Panc1 (cell line): ENCODE data around the gene ZNF718. TPM values are rescaled to one million over a fixed set of nuclear protein-coding genes. Genes with fewer than 3 reads are reported as not detected.

Source experiments
- ATAC-seq: fragments of 200-7000 bp; cut with Tn5 transposase; 2 replicates; pipeline ENCODE4 v1.9.1; 2020; ENCODE audit warnings: mild to moderate bottlenecking, moderate library complexity
- BruUV-seq: library from RNA; stranded (reverse); fragments of 400-500 nt; replicated peaks from 2 replicates; lab custom pipeline; 2021; lab: Mats Ljungman, UMichigan
- CTCF ChIA-PET: fragments of 300-600 bp; sonication (Branson Sonifier 250); formaldehyde crosslinking; loops from one replicate; lab custom pipeline; 2022; ENCODE audit warnings: antibody characterized with exemption; lab: Charles Lee
- POLR2A ChIA-PET: fragments of 300-600 bp; sonication (Branson Sonifier 250); formaldehyde crosslinking; loops from one replicate; lab custom pipeline; 2022; ENCODE audit warnings: antibody characterized with exemption; lab: Charles Lee
- DNase-seq: peaks from one replicate; pipeline ENCODE4 v3.0.0-alpha.2; 2010; ENCODE audit warnings: low read depth, low spot score
- H3K27ac ChIP-seq: 2 replicates; pipeline ENCODE4 v1.5.1; 2011; ENCODE audit warnings: mild to moderate bottlenecking, low read length, inconsistent platforms
- H3K27me3 ChIP-seq: fragments of 200-500 bp; sonication (Bioruptor generic); 2 replicates; pipeline ENCODE4 v1.6.0; 2014; ENCODE audit warnings: low read length, inconsistent platforms; ENCODE audit not compliant: control insufficient read depth, insufficient read depth
- H3K36me3 ChIP-seq: fragments of 200-500 bp; sonication (Bioruptor generic); 2 replicates; pipeline ENCODE4 v1.5.1; 2014; ENCODE audit warnings: inconsistent platforms, mild to moderate bottlenecking, low read length, moderate library complexity; ENCODE audit not compliant: control insufficient read depth, insufficient read depth
- H3K4me1 ChIP-seq: 2 replicates; pipeline ENCODE4 v1.5.1; 2011; ENCODE audit warnings: inconsistent platforms, mild to moderate bottlenecking, low read length, moderate library complexity; ENCODE audit not compliant: control insufficient read depth, insufficient read depth
- H3K4me3 ChIP-seq, 2 experiments: 2 replicates each; pipeline ENCODE4 v1.5.1; 2011 to 2012; ENCODE audit warnings: low read depth in 2 of 2, low read length in 2 of 2, mild to moderate bottlenecking in 2 of 2, inconsistent platforms in 1 of 2, moderate library complexity in 1 of 2
- H3K9me3 ChIP-seq: fragments of 200-500 bp; sonication (Bioruptor generic); 2 replicates; pipeline ENCODE4 v1.5.1; 2014; ENCODE audit warnings: low read depth, mild to moderate bottlenecking, inconsistent platforms, low read length, moderate library complexity; ENCODE audit not compliant: control insufficient read depth, insufficient read depth
- POLR2AphosphoS5 ChIP-seq: IDR thresholded peaks from 2 replicates; pipeline ENCODE4 v1.6.1; 2012; ENCODE audit warnings: mild to moderate bottlenecking, low read depth, low read length, moderate library complexity
- SIN3A ChIP-seq: IDR thresholded peaks from 2 replicates; pipeline ENCODE4 v1.6.1; 2012; ENCODE audit warnings: low read depth, mild to moderate bottlenecking, low read length, moderate library complexity, borderline replicate concordance; ENCODE audit not compliant: insufficient read depth
- TCF7L2 ChIP-seq: IDR thresholded peaks from 2 replicates; pipeline ENCODE4 v1.6.1; 2011; ENCODE audit warnings: mild to moderate bottlenecking, low read depth, low read length, inconsistent platforms
- in situ Hi-C: cut with HindIII; loops from 2 replicates; pipeline ENCODE4 v1.10.0; 2016; ENCODE audit warnings: low sequenced_read_pairs, low pct_unique_long_range_greater_than_20kb
- intact Hi-C: fragments of 100-400 bp; cut with micrococcal nuclease; formaldehyde crosslinking; loops from one replicate; pipeline ENCODE4 v1.10.0; 2022; ENCODE audit not compliant: unreplicated experiment
- total RNA-seq: library from RNA; stranded (reverse); gene quantifications from one replicate; pipeline ENCODE4 v1.2.1, GENCODE V29; 2021; ENCODE audit not compliant: unreplicated experiment
- TF ChIP-seq, protein P1 (sequence below), 2 experiments: IDR thresholded peaks; 2 replicates each; pipeline ENCODE4 v1.6.1; 2011 to 2012; ENCODE audit warnings: low read depth in 2 of 2, control low read depth in 1 of 2, low read length in 1 of 2, mild to moderate bottlenecking in 1 of 2, moderate library complexity in 1 of 2; ENCODE audit not compliant: insufficient read depth in 1 of 2
- TF ChIP-seq, protein P2 (sequence below): fragments of 450-650 bp; IDR thresholded peaks from 2 replicates; pipeline ENCODE4 v1.5.1; 2017; ENCODE audit warnings: mild to moderate bottlenecking

The ZNF718 gene
- total RNA-seq, 1 experiment from 2014 or later, result 3.6 TPM

DNA sequence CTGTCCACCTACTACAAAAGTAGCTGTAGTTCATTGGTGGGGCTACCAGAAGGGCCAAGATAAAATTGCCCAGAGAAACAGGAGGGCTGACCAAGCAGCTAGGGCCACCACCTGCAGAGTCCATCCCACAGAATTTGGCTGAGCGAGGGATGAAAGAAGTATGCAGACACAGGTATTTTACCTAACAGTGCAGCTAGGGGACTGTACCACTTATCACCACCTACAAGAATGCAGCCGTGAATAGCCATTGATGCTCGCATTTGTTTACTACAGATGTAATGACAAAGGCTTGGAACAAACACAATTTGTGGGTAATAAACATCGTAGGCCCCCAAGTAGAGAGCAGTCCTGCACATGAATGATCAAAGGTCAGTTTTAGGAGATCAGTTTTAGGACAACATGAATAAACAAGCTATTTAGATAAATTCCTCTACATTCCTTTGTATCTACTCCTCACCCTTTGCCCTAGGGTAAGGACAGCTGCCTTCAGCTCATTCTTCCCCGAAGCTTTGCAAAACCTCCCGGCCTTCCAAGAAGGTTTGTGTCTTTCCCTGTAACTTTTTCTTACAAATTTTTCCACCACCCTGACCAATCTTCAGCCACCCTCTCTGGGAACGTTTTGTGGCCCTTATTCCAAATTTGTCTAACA, 49.5 kb downstream of the ZNF718 start:
- Histone ChIP-seq H3K27ac (no peak overlapping the region), H3K27me3 (no peaks in the 10 kb centered on the region), H3K9me3 (0 out of 2 replicates have a peak, but pooled peaks cover 4% of the 10 kb centered on the region), H3K36me3 (no peaks in the 10 kb centered on the region), H3K4me1 (no peaks in the 10 kb centered on the region), H3K4me3 (no peak overlapping the region)
- ATAC-seq, result no peak
- TF ChIP-seq POLR2AphosphoS5 (no peak), SIN3A (no peak)
- TF ChIP-seq, protein P1, sequence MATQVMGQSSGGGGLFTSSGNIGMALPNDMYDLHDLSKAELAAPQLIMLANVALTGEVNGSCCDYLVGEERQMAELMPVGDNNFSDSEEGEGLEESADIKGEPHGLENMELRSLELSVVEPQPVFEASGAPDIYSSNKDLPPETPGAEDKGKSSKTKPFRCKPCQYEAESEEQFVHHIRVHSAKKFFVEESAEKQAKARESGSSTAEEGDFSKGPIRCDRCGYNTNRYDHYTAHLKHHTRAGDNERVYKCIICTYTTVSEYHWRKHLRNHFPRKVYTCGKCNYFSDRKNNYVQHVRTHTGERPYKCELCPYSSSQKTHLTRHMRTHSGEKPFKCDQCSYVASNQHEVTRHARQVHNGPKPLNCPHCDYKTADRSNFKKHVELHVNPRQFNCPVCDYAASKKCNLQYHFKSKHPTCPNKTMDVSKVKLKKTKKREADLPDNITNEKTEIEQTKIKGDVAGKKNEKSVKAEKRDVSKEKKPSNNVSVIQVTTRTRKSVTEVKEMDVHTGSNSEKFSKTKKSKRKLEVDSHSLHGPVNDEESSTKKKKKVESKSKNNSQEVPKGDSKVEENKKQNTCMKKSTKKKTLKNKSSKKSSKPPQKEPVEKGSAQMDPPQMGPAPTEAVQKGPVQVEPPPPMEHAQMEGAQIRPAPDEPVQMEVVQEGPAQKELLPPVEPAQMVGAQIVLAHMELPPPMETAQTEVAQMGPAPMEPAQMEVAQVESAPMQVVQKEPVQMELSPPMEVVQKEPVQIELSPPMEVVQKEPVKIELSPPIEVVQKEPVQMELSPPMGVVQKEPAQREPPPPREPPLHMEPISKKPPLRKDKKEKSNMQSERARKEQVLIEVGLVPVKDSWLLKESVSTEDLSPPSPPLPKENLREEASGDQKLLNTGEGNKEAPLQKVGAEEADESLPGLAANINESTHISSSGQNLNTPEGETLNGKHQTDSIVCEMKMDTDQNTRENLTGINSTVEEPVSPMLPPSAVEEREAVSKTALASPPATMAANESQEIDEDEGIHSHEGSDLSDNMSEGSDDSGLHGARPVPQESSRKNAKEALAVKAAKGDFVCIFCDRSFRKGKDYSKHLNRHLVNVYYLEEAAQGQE (IDR thresholded peaks at IDR 0.05; ENCODE audit: insufficient read depth in 1 of 2, low read depth in 2 of 2, low read length in 1 of 2), result no peak
- TF ChIP-seq, protein P2, sequence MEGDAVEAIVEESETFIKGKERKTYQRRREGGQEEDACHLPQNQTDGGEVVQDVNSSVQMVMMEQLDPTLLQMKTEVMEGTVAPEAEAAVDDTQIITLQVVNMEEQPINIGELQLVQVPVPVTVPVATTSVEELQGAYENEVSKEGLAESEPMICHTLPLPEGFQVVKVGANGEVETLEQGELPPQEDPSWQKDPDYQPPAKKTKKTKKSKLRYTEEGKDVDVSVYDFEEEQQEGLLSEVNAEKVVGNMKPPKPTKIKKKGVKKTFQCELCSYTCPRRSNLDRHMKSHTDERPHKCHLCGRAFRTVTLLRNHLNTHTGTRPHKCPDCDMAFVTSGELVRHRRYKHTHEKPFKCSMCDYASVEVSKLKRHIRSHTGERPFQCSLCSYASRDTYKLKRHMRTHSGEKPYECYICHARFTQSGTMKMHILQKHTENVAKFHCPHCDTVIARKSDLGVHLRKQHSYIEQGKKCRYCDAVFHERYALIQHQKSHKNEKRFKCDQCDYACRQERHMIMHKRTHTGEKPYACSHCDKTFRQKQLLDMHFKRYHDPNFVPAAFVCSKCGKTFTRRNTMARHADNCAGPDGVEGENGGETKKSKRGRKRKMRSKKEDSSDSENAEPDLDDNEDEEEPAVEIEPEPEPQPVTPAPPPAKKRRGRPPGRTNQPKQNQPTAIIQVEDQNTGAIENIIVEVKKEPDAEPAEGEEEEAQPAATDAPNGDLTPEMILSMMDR, result no peak
- POLR2A ChIA-PET, result no interaction called here
- BruUV-seq, result no TSS peak
- intact Hi-C loops, result no loop called here
- CTCF ChIA-PET, result interaction anchor here (0.7 kb wide), 1 partner anchor 53 kb away, joined by 4 read pairs; no protein-coding TSS in a partner anchor
- in situ Hi-C loops, result no loop called here
- DNase-seq, result no peak

- CTCF ChIA-PET, result no interaction called here
- intact Hi-C loops, result no loop called here
- in situ Hi-C loops, result no loop called here
- ATAC-seq (no peak), DNase-seq (no peak)
- POLR2A ChIA-PET, result no interaction called here
- TF ChIP-seq, protein P2, result no peak
- TF ChIP-seq POLR2AphosphoS5 (no peak), TCF7L2 (no peak), SIN3A (no peak)
- TF ChIP-seq, protein P1 (IDR thresholded peaks at IDR 0.05; ENCODE audit: insufficient read depth in 1 of 2, low read depth in 2 of 2, low read length in 1 of 2), result no peak
- H3K36me3 ChIP-seq, result no peaks in the 10 kb centered on the region
- H3K4me1 ChIP-seq, result no peaks in the 10 kb centered on the region
- no peak overlapping the region for H3K27ac ChIP-seq
- BruUV-seq, result no TSS peak
- H3K9me3 ChIP-seq, result peaks cover 14% of the 10 kb centered on the region
- H3K4me3 ChIP-seq, result no peak overlapping the region
- no peaks in the 10 kb centered on the region for H3K27me3 ChIP-seq
These were observed 51.7 kb downstream of the ZNF718 start for GRCh38 chr4:175986-176385.
